Measurements from ENCODE around the gene C1orf167. TPM values are rescaled to one million over a fixed set of nuclear protein-coding genes. Genes with fewer than 3 reads are reported as not detected.

C1orf167 gene
- total and polyA plus RNA-seq, 2 experiments from 2014 or later: 1.7 to 2.2 TPM

DNA sequence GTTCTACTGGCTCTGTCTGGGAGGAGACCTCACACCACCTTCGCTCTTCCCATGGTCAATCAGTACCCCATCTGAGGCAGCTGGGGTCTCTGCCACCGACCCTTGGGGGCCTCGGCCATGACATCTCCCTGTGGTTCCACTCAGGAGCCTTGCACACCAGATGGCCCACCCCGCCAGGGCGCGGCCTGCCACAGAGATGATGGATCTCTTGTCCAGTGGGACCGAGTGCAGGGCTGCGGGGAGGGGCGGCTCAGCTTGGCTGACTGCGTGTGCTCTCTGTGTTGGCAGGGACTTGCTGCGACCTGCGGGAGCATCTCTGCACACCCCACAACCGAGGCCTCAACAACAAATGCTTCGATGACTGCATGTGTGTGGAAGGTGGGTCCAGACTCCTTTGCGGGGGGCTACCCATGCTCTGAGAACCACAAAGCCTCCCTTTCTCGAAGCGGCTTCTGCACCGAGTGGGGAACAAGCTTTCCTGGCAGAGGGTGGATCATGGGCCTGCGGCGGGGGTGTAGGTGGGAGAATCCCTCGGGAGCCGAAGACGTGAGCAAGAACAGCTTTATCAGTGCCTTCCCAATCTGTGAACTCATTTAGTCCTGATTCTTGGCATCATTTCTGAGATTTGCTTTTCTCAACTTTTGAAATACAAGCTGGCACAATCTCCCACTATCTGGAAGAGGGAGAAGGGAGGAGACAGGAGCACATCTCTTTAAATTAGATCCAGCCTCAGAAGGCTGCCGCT, 47.0 kb upstream of the C1orf167 start:
- no peak for TF ChIP-seq EZH2phosphoT487 (IDR thresholded peaks at IDR 0.05; ENCODE audit: unreplicated experiment)
- TF ChIP-seq, protein P1, sequence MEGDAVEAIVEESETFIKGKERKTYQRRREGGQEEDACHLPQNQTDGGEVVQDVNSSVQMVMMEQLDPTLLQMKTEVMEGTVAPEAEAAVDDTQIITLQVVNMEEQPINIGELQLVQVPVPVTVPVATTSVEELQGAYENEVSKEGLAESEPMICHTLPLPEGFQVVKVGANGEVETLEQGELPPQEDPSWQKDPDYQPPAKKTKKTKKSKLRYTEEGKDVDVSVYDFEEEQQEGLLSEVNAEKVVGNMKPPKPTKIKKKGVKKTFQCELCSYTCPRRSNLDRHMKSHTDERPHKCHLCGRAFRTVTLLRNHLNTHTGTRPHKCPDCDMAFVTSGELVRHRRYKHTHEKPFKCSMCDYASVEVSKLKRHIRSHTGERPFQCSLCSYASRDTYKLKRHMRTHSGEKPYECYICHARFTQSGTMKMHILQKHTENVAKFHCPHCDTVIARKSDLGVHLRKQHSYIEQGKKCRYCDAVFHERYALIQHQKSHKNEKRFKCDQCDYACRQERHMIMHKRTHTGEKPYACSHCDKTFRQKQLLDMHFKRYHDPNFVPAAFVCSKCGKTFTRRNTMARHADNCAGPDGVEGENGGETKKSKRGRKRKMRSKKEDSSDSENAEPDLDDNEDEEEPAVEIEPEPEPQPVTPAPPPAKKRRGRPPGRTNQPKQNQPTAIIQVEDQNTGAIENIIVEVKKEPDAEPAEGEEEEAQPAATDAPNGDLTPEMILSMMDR (conservative IDR thresholded peaks at IDR 0.05; ENCODE audit: low read depth in 2 of 2): no peak
- TF ChIP-seq, protein P2, sequence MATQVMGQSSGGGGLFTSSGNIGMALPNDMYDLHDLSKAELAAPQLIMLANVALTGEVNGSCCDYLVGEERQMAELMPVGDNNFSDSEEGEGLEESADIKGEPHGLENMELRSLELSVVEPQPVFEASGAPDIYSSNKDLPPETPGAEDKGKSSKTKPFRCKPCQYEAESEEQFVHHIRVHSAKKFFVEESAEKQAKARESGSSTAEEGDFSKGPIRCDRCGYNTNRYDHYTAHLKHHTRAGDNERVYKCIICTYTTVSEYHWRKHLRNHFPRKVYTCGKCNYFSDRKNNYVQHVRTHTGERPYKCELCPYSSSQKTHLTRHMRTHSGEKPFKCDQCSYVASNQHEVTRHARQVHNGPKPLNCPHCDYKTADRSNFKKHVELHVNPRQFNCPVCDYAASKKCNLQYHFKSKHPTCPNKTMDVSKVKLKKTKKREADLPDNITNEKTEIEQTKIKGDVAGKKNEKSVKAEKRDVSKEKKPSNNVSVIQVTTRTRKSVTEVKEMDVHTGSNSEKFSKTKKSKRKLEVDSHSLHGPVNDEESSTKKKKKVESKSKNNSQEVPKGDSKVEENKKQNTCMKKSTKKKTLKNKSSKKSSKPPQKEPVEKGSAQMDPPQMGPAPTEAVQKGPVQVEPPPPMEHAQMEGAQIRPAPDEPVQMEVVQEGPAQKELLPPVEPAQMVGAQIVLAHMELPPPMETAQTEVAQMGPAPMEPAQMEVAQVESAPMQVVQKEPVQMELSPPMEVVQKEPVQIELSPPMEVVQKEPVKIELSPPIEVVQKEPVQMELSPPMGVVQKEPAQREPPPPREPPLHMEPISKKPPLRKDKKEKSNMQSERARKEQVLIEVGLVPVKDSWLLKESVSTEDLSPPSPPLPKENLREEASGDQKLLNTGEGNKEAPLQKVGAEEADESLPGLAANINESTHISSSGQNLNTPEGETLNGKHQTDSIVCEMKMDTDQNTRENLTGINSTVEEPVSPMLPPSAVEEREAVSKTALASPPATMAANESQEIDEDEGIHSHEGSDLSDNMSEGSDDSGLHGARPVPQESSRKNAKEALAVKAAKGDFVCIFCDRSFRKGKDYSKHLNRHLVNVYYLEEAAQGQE (IDR thresholded peaks at IDR 0.05; ENCODE audit: unreplicated experiment): no peak
- TF ChIP-seq ZNF114 (CRISPR knock-in tag; IDR thresholded peaks at IDR 0.05): no peak
- H3K36me3 ChIP-seq (ENCODE audit: insufficient read depth): no peaks in the 10 kb centered on the region
- no peaks in the 10 kb centered on the region for H3K9me3 Mint-ChIP-seq
- H3K79me2 ChIP-seq (replicated peaks; ENCODE audit: insufficient read depth): no peaks in the 10 kb centered on the region
- no peaks in the 10 kb centered on the region for H3K27me3 ChIP-seq (ENCODE audit: insufficient read depth)
- DNase-seq (ENCODE audit: low spot score) (no peak), ATAC-seq (no peak)
- peaks cover 12% of the 10 kb centered on the region for H3K27me3 Mint-ChIP-seq (ENCODE audit: insufficient read depth, low read depth, poor library complexity)
- H3K27ac Mint-ChIP-seq: no peak overlapping the region
- H3K4me3 ChIP-seq: no peak overlapping the region
- no peak overlapping the region for H3K4me2 ChIP-seq
- no peak overlapping the region for H3K4me3 Mint-ChIP-seq
- no peak overlapping the region for H3K27ac ChIP-seq (ENCODE audit: low read depth)
- H4K20me1 ChIP-seq (replicated peaks; ENCODE audit: insufficient read depth): no peaks in the 10 kb centered on the region; the same call in 1 of the 2 replicates
- H3K36me3 Mint-ChIP-seq (ENCODE audit: low read depth): peaks cover 33% of the 10 kb centered on the region
- H3K4me1 Mint-ChIP-seq: peaks cover 10% of the 10 kb centered on the region; the same call in 2 of the 3 replicates
- H3F3A ChIP-seq (replicated peaks; ENCODE audit: low read depth): peaks cover 9% of the 10 kb centered on the region; the same call in 1 of the 2 replicates
- no peaks in the 10 kb centered on the region for H3K9me2 ChIP-seq (ENCODE audit: insufficient read depth)
- peaks cover 3% of the 10 kb centered on the region; the same call in 1 of the 2 replicates for H3K4me1 ChIP-seq (ENCODE audit: insufficient read depth)
- no peak overlapping the region for H2AFZ ChIP-seq

DNA sequence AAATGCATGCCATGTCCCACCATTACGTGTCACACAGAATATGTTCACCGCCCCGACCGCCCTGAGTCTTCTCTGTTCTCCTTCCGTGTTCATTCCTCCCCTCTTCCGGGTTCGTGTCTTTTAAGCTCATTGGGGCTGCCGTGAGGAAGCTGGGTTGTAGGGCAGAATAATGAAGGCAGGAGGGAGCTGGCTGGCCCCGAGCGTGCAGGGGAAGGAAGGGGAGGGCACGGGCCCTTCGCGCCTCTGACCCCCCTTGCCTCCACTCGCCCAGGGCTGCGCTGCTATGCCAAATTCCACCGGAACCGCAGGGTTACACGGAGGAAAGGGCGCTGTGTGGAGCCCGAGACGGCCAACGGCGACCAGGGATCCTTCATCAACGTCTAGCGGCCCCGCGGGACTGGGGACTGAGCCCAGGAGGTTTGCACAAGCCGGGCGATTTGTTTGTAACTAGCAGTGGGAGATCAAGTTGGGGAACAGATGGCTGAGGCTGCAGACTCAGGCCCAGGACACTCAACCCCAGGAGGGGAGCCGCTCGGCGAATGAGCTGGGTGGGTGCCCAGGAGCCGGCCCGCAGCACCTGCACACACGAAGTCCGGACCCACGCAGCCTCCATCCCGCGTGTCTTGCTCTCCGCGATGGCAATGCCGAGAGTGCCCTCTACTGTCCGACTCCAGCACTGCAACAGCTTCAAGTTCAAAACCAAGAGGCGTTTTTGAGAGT, 42.5 kb upstream of the C1orf167 start:
- Histone ChIP-seq H3K4me1 (ENCODE audit: insufficient read depth) (peaks cover 3% of the 10 kb centered on the region; the same call in 1 of the 2 replicates), H3K36me3 (ENCODE audit: insufficient read depth) (no peaks in the 10 kb centered on the region), H3K4me3 (peak overlapping the region; percentile 47; the same call in 1 of the 2 replicates), H3K27me3 (ENCODE audit: insufficient read depth) (no peaks in the 10 kb centered on the region), H3K9me2 (ENCODE audit: insufficient read depth) (no peaks in the 10 kb centered on the region), H4K20me1 (replicated peaks; ENCODE audit: insufficient read depth) (no peaks in the 10 kb centered on the region), H3K27ac (ENCODE audit: low read depth) (peak overlapping the region; percentile 66; the same call in 1 of the 2 replicates), H2AFZ (peak overlapping the region; percentile 98), H3K79me2 (replicated peaks; ENCODE audit: insufficient read depth) (no peaks in the 10 kb centered on the region), H3K4me2 (peak overlapping the region; percentile 71), H3F3A (replicated peaks; ENCODE audit: low read depth) (peaks cover 16% of the 10 kb centered on the region)
- ATAC-seq (peak; percentile 81), DNase-seq (ENCODE audit: low spot score) (peak; percentile 81)
- Mint-ChIP-seq H3K27me3 (ENCODE audit: insufficient read depth, low read depth, poor library complexity) (peaks cover 12% of the 10 kb centered on the region), H3K4me1 (peaks cover 11% of the 10 kb centered on the region; the same call in 2 of the 3 replicates), H3K4me3 (peak overlapping the region; percentile 54), H3K27ac (no peak overlapping the region), H3K36me3 (ENCODE audit: low read depth) (peaks cover 22% of the 10 kb centered on the region), H3K9me3 (no peaks in the 10 kb centered on the region)
- no peak for TF ChIP-seq STAT1 (IDR thresholded peaks at IDR 0.05; ENCODE audit: unreplicated experiment)
- TF ChIP-seq, protein P1 (conservative IDR thresholded peaks at IDR 0.05; ENCODE audit: low read depth in 2 of 2): peak; percentile 90 to 99
